Measurements from ENCODE around the gene SPACA7. TPM values are rescaled to one million over a fixed set of nuclear protein-coding genes. Genes with fewer than 3 reads are reported as not detected.

SPACA7 gene
- total RNA-seq, 1 experiment from 2014 or later: not detected

DNA sequence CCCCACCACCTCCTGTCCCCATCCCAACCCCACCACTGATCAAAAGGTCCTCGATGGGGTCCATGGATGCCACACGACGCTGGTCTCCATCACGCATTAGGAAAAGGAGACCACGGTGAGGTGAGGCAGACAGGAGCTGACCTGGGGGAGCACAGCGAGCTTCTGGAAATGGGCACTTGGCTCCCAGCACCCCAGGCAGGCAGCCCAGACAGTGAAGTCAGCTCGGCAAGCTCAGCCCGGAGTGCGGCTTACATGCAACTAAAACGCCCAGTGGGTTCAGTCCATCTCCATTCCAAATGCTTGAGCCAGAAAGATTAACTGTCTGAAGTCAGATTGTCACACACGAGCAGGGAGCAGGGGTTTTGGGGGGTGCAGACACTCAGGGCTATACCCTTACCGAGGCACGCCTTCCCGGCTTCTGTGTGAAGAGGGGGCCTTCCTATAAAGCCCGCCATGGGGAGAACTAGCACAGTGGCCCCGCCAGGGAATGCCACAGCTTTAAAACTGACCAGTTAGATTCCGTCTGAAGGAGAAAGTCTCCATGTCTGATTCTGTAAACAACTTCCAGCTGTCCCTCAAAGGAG is 79.4 kb downstream of the SPACA7 start:
- ChIA-PET RAD21 (ENCODE audit: low non-redundant PET in 1 of 2, low total read pairs in 2 of 2, uncharacterized antibody in 2 of 2, unreplicated experiment in 2 of 2) (no interaction called here), POLR2A (no interaction called here), CTCF (no interaction called here)
- TF ChIP-seq SIN3A (IDR thresholded peaks at IDR 0.05; ENCODE audit: low read depth): no peak
- TF ChIP-seq, protein P1, sequence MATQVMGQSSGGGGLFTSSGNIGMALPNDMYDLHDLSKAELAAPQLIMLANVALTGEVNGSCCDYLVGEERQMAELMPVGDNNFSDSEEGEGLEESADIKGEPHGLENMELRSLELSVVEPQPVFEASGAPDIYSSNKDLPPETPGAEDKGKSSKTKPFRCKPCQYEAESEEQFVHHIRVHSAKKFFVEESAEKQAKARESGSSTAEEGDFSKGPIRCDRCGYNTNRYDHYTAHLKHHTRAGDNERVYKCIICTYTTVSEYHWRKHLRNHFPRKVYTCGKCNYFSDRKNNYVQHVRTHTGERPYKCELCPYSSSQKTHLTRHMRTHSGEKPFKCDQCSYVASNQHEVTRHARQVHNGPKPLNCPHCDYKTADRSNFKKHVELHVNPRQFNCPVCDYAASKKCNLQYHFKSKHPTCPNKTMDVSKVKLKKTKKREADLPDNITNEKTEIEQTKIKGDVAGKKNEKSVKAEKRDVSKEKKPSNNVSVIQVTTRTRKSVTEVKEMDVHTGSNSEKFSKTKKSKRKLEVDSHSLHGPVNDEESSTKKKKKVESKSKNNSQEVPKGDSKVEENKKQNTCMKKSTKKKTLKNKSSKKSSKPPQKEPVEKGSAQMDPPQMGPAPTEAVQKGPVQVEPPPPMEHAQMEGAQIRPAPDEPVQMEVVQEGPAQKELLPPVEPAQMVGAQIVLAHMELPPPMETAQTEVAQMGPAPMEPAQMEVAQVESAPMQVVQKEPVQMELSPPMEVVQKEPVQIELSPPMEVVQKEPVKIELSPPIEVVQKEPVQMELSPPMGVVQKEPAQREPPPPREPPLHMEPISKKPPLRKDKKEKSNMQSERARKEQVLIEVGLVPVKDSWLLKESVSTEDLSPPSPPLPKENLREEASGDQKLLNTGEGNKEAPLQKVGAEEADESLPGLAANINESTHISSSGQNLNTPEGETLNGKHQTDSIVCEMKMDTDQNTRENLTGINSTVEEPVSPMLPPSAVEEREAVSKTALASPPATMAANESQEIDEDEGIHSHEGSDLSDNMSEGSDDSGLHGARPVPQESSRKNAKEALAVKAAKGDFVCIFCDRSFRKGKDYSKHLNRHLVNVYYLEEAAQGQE (IDR thresholded peaks at IDR 0.05; ENCODE audit: low read depth): no peak
- no peak for TF ChIP-seq ELF1 (IDR thresholded peaks at IDR 0.05; ENCODE audit: borderline replicate concordance, low read depth)
- TF ChIP-seq, protein P2, sequence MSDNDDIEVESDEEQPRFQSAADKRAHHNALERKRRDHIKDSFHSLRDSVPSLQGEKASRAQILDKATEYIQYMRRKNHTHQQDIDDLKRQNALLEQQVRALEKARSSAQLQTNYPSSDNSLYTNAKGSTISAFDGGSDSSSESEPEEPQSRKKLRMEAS (IDR thresholded peaks at IDR 0.05): no peak
- no peak for TF ChIP-seq SRF (IDR thresholded peaks at IDR 0.05; ENCODE audit: low read depth)
- TF ChIP-seq RAD21 (IDR thresholded peaks at IDR 0.05; ENCODE audit: low read depth): no peak
- no peak for TF ChIP-seq SP1 (IDR thresholded peaks at IDR 0.05; ENCODE audit: low read depth)
- TF ChIP-seq, protein P3, sequence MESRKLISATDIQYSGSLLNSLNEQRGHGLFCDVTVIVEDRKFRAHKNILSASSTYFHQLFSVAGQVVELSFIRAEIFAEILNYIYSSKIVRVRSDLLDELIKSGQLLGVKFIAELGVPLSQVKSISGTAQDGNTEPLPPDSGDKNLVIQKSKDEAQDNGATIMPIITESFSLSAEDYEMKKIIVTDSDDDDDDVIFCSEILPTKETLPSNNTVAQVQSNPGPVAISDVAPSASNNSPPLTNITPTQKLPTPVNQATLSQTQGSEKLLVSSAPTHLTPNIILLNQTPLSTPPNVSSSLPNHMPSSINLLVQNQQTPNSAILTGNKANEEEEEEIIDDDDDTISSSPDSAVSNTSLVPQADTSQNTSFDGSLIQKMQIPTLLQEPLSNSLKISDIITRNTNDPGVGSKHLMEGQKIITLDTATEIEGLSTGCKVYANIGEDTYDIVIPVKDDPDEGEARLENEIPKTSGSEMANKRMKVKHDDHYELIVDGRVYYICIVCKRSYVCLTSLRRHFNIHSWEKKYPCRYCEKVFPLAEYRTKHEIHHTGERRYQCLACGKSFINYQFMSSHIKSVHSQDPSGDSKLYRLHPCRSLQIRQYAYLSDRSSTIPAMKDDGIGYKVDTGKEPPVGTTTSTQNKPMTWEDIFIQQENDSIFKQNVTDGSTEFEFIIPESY (IDR thresholded peaks at IDR 0.05; ENCODE audit: extremely low read depth, insufficient replicate concordance, low read length): no peak
- no peak for TF ChIP-seq EGR1 (IDR thresholded peaks at IDR 0.05; ENCODE audit: low read depth)
- TF ChIP-seq EZH2 (IDR thresholded peaks at IDR 0.05): no peak
- no peak for TF ChIP-seq ZNF274 (IDR thresholded peaks at IDR 0.05; ENCODE audit: low read depth, low read length)
- no peak for TF ChIP-seq JUND (IDR thresholded peaks at IDR 0.05)
- BruUV-seq (replicated peaks): no TSS peak
- no peak for ATAC-seq
- no peak overlapping the region for H3K4me2 ChIP-seq (ENCODE audit: low read length)
- intact Hi-C loops (cut with micrococcal nuclease): no loop called here
- H3K4me1 ChIP-seq (ENCODE audit: control insufficient read depth in 1 of 2, insufficient read depth in 2 of 2, low read length in 2 of 2): no peaks in the 10 kb centered on the region
- no peaks in the 10 kb centered on the region for H3K36me3 ChIP-seq (ENCODE audit: control insufficient read depth in 1 of 2, insufficient read depth in 2 of 2, low read length in 2 of 2)
- no peaks in the 10 kb centered on the region for H3K27me3 ChIP-seq (ENCODE audit: insufficient read depth, low read length)
- no peaks in the 10 kb centered on the region for H3K79me2 ChIP-seq (ENCODE audit: insufficient read depth, low read length)
- H3K9ac ChIP-seq (ENCODE audit: low read length): no peak overlapping the region
- no peaks in the 10 kb centered on the region for H3K9me2 ChIP-seq (ENCODE audit: insufficient read depth)
- no peak overlapping the region for H2AFZ ChIP-seq (ENCODE audit: low read depth, low read length, poor library complexity, severe bottlenecking)
- H3K27ac ChIP-seq (ENCODE audit: low read depth, low read length): no peak overlapping the region
- H3K4me3 ChIP-seq (replicated peaks in 1 of 2; ENCODE audit: low read depth in 1 of 2, low read length in 2 of 2): no peak overlapping the region
- no peak for DNase-seq (ENCODE audit: low read depth, low spot score)
- H3K9me3 ChIP-seq (ENCODE audit: control insufficient read depth in 1 of 2, insufficient read depth in 1 of 2, low read depth in 1 of 2, low read length in 2 of 2): no peaks in the 10 kb centered on the region
- H4K20me1 ChIP-seq (ENCODE audit: insufficient read depth): no peaks in the 10 kb centered on the region

Data from HCT116 (cell line).